ENCODE results near the gene HES5.

HES5 gene

DNA sequence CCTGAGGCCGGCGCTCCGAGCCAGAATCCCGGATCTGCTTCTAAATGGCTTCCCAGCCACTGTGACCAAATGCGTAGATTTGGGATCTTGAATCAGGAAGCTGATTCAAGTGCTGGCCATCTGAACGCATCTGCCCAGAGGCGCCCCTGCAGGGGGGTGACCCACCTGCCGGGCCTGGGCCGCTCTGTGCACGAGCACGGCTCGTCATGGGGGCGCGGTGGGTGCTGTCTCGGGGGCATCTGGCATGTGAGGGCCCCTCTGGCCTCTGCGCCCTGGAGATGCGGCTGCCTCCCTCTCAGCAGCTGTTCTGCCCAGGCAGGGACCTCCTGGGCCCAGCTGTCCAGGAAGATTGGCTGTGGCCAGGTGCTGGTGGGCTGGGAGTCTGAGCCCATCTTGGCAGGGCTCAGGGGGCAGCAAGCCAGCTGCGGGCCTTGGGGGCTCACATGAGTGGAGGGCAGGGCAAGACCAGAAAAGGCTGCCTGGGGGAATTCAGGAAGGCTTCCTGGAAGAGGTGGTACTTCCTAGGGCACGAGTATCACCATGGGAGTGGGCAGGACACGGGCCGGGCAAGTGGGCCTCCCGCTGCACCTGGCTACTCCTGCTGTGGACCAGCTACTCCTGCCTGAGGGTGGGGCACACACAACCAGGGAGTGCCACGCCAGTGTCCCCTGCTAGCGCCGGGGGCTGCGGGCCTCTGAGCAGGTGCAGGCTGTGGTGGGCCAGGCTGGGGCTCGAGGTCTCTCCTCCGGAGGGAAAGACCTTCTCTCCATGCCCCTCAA, 28.8 kb downstream of the HES5 start:
- Histone ChIP-seq H3K4me3 (ENCODE audit: severe bottlenecking) (no peak overlapping the region), H3K9me3 (ENCODE audit: severe bottlenecking) (no peaks in the 10 kb centered on the region), H3K36me3 (ENCODE audit: low read depth) (peaks cover 32% of the 10 kb centered on the region), H3K4me1 (ENCODE audit: insufficient read depth, poor library complexity, severe bottlenecking) (peaks cover 6% of the 10 kb centered on the region), H3K27ac (ENCODE audit: poor library complexity, severe bottlenecking) (no peak overlapping the region), H3K27me3 (ENCODE audit: insufficient read depth, poor library complexity, severe bottlenecking) (no peaks in the 10 kb centered on the region)
- DNase-seq (ENCODE audit: low spot score), result no peak
- TF ChIP-seq, protein P1, sequence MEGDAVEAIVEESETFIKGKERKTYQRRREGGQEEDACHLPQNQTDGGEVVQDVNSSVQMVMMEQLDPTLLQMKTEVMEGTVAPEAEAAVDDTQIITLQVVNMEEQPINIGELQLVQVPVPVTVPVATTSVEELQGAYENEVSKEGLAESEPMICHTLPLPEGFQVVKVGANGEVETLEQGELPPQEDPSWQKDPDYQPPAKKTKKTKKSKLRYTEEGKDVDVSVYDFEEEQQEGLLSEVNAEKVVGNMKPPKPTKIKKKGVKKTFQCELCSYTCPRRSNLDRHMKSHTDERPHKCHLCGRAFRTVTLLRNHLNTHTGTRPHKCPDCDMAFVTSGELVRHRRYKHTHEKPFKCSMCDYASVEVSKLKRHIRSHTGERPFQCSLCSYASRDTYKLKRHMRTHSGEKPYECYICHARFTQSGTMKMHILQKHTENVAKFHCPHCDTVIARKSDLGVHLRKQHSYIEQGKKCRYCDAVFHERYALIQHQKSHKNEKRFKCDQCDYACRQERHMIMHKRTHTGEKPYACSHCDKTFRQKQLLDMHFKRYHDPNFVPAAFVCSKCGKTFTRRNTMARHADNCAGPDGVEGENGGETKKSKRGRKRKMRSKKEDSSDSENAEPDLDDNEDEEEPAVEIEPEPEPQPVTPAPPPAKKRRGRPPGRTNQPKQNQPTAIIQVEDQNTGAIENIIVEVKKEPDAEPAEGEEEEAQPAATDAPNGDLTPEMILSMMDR (IDR thresholded peaks at IDR 0.05; ENCODE audit: poor library complexity, severe bottlenecking), result no peak
- no peak for ATAC-seq (ENCODE audit: low read depth)

DNA sequence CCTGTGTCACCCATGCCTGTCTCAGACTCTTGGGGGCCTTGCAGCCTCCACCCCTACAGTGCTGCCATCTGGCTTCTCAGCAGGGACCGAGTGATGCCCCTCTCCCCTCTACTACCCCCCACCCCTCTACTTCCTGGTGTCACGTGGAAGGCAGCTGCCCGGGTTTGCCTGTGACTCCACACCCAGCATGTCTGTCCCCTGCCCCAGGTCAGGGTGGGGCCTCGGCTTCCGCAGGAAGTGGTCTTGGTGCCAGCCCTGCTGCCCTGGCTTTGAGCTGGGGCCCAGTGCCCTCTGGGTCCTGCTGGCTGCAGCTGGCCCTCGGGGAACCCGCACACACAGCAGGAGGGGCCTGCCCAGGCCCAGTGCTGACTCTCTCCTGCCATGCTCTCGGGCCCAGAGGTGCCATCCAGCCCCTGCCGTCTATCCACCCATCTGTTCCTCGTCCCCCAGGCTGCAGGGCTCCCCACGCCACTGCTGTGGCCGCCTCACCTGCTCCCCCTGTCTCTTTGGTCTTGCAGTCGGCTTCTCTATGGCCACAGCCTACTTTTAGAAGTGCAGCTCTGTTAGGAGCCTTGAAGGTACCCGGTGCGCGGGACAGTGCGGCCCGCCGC, 30.0 kb downstream of the HES5 start:
- Histone ChIP-seq H3K27me3 (ENCODE audit: insufficient read depth, poor library complexity, severe bottlenecking) (no peaks in the 10 kb centered on the region), H3K27ac (ENCODE audit: poor library complexity, severe bottlenecking) (peak overlapping the region; percentile 37), H3K4me1 (ENCODE audit: insufficient read depth, poor library complexity, severe bottlenecking) (peaks cover 6% of the 10 kb centered on the region), H3K9me3 (ENCODE audit: severe bottlenecking) (no peaks in the 10 kb centered on the region), H3K36me3 (ENCODE audit: low read depth) (peaks cover 37% of the 10 kb centered on the region), H3K4me3 (ENCODE audit: severe bottlenecking) (no peak overlapping the region)
- DNase-seq (ENCODE audit: low spot score), result no peak
- ATAC-seq (ENCODE audit: low read depth), result no peak
- TF ChIP-seq, protein P1 (IDR thresholded peaks at IDR 0.05; ENCODE audit: poor library complexity, severe bottlenecking), result no peak

DNA sequence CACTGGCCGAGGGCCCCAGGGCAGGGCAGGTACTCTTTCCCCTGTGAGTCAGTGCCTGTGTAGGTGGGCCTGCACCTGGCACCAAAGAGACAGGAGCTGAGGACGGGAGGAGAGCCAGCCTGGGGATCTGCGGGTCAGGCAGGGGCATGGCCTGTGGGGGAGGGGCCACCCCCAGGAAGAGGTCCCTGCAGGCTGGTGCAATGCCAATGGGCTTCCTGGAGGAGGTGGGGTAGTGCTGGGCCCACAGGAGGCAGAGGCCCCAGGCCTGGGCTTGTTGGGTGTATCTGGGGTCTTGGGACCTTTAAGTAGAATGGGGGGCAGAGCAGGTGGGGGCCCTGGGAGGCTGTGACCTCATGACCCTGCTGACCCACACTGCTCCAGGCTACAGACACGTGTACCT, 30.8 kb downstream of the HES5 start:
- Histone ChIP-seq H3K27me3 (ENCODE audit: insufficient read depth, poor library complexity, severe bottlenecking) (no peaks in the 10 kb centered on the region), H3K36me3 (ENCODE audit: low read depth) (peaks cover 39% of the 10 kb centered on the region), H3K4me1 (ENCODE audit: insufficient read depth, poor library complexity, severe bottlenecking) (peaks cover 6% of the 10 kb centered on the region), H3K4me3 (ENCODE audit: severe bottlenecking) (no peak overlapping the region), H3K27ac (ENCODE audit: poor library complexity, severe bottlenecking) (peak overlapping the region; percentile 37), H3K9me3 (ENCODE audit: severe bottlenecking) (no peaks in the 10 kb centered on the region)
- TF ChIP-seq, protein P1 (IDR thresholded peaks at IDR 0.05; ENCODE audit: poor library complexity, severe bottlenecking), result no peak
- DNase-seq (ENCODE audit: low spot score) (no peak), ATAC-seq (ENCODE audit: low read depth) (no peak)

DNA sequence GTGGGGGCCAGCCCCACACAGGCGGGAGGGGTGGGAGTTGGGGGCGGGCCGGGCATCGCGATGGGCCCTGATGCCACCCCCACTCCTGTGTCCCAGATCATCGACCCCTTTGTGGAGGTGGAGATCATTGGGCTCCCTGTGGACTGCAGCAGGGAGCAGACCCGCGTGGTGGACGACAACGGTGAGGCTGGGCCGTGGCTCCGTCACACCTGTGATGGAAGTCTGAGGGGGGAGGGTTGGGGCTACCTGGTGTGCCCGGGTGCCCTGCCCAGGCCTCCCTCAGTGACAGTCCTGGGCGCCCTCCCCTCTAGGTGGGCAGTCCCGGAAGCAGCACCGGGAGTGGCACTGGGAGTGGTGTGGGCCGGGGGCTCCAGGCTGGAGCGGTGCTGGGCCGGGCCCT, 31.4 kb downstream of the HES5 start:
- no peak for ATAC-seq (ENCODE audit: low read depth)
- no peak for DNase-seq (ENCODE audit: low spot score)
- H3K4me1 ChIP-seq (ENCODE audit: insufficient read depth, poor library complexity, severe bottlenecking), result peaks cover 11% of the 10 kb centered on the region
- H3K27ac ChIP-seq (ENCODE audit: poor library complexity, severe bottlenecking), result peak overlapping the region; percentile 37
- H3K4me3 ChIP-seq (ENCODE audit: severe bottlenecking), result no peak overlapping the region
- H3K9me3 ChIP-seq (ENCODE audit: severe bottlenecking), result no peaks in the 10 kb centered on the region
- TF ChIP-seq, protein P1 (IDR thresholded peaks at IDR 0.05; ENCODE audit: poor library complexity, severe bottlenecking), result no peak
- peaks cover 39% of the 10 kb centered on the region for H3K36me3 ChIP-seq (ENCODE audit: low read depth)
- H3K27me3 ChIP-seq (ENCODE audit: insufficient read depth, poor library complexity, severe bottlenecking), result no peaks in the 10 kb centered on the region

DNA sequence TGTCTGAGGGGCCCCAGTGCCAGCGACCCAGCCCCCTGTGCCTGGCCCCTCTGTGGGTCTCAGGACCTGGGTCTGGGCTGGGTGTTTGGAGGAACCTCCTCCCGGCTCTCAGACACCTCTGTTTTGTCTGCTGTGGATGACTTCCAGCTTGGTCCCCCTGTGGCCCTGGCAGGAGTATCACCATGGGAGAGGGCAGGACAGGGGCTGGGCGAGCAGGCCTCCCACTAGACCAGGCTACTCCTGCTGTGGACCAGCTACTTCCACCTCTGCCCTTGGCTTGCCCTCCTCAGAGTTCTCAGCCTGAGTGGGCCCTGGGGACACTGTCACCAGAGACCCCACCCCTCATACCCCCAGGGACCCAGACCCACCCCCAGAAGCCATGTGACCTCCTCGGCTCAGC, 32.2 kb downstream of the HES5 start:
- peaks cover 39% of the 10 kb centered on the region for H3K36me3 ChIP-seq (ENCODE audit: low read depth)
- no peak for ATAC-seq (ENCODE audit: low read depth)
- no peak overlapping the region for H3K27ac ChIP-seq (ENCODE audit: poor library complexity, severe bottlenecking)
- no peak overlapping the region for H3K4me3 ChIP-seq (ENCODE audit: severe bottlenecking)
- no peak for DNase-seq (ENCODE audit: low spot score)
- no peaks in the 10 kb centered on the region for H3K9me3 ChIP-seq (ENCODE audit: severe bottlenecking)
- TF ChIP-seq, protein P1 (IDR thresholded peaks at IDR 0.05; ENCODE audit: poor library complexity, severe bottlenecking), result no peak
- no peaks in the 10 kb centered on the region for H3K27me3 ChIP-seq (ENCODE audit: insufficient read depth, poor library complexity, severe bottlenecking)
- H3K4me1 ChIP-seq (ENCODE audit: insufficient read depth, poor library complexity, severe bottlenecking), result peaks cover 13% of the 10 kb centered on the region

Data from RWPE2 (cell line).